Activated CD4-positive, CD25-positive, alpha-beta regulatory T cell treated with anti-CD3 and anti-CD28 coated beads, Interleukin-2, amount 50 U/mL, for 24 hours (primary cell): ENCODE measurements around the gene CASS4.

Experiments
- ATAC-seq, 2 donors: fragments of 150-1000 bp; cut with Tn5 transposase; one replicate each; pipeline ENCODE4 v1.10.0; 2021; ENCODE audit warnings: mild to moderate bottlenecking in 1 of 2, moderate library complexity in 1 of 2

The CASS4 gene

GRCh38 chr20:56445540-56445939, 33.5 kb downstream of the CASS4 start:
- no peak for ATAC-seq

GRCh38 chr20:56447227-56447626, 35.2 kb downstream of the CASS4 start:
- ATAC-seq, result no peak

GRCh38 chr20:56449459-56449858, 37.4 kb downstream of the CASS4 start:
- ATAC-seq, result no peak

- no peak for ATAC-seq
Measured at GRCh38 chr20:56451056-56451765, 39.2 kb downstream of the CASS4 start.

- ATAC-seq, result no peak
Measured at GRCh38 chr20:56453352-56453751, 41.3 kb downstream of the CASS4 start.

DNA sequence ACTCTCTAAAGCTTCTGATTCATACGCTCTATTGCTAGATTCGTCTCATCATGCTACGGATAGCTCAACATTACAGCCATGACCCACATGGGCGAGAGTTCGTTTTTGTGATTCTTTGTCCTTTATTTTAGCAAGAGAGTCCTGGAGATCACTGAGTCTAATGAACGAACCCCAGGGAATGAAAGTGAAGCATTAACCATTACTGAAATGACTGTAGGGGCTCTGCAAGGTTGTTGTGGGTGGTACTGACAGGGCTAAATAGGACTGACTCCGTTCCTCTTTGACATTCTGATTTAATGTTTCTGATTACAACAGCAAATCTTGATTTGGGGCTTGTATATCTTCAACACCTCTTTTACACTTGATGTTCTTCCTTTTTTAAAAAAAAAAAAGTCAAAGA, 42.7 kb downstream of the CASS4 start:
- ATAC-seq, result peak; percentile 92 to 93

- no peak for ATAC-seq
Measured at GRCh38 chr20:56458206-56458821, 46.3 kb downstream of the CASS4 start.

- no peak for ATAC-seq
Measured at GRCh38 chr20:56460459-56460858, 48.4 kb downstream of the CASS4 start.

- no peak for ATAC-seq
Measured at GRCh38 chr20:56461576-56461975, 49.5 kb downstream of the CASS4 start.

- ATAC-seq, result no peak
Measured at GRCh38 chr20:56463428-56463827, 51.4 kb downstream of the CASS4 start.

- ATAC-seq, result no peak
Measured at GRCh38 chr20:56465997-56466396, 53.9 kb downstream of the CASS4 start.

DNA sequence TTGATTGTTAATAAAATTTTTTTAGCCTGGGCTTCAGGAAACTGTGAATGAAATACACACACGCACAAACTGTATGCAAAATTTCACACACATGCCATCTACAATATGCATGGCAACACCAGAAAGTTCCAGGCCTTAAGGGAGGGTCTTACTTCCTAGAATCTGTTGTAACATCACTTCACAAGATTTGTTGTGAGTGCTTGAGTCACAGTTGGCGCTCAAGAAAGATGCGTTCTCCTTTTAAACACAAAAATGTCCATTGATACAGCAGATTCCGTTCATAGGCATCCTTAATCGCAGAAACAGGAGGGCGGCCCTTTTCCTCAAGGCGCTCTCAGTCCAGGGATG, 55.9 kb downstream of the CASS4 start:
- peak in 1 of 2 donors; percentile 3 for ATAC-seq

DNA sequence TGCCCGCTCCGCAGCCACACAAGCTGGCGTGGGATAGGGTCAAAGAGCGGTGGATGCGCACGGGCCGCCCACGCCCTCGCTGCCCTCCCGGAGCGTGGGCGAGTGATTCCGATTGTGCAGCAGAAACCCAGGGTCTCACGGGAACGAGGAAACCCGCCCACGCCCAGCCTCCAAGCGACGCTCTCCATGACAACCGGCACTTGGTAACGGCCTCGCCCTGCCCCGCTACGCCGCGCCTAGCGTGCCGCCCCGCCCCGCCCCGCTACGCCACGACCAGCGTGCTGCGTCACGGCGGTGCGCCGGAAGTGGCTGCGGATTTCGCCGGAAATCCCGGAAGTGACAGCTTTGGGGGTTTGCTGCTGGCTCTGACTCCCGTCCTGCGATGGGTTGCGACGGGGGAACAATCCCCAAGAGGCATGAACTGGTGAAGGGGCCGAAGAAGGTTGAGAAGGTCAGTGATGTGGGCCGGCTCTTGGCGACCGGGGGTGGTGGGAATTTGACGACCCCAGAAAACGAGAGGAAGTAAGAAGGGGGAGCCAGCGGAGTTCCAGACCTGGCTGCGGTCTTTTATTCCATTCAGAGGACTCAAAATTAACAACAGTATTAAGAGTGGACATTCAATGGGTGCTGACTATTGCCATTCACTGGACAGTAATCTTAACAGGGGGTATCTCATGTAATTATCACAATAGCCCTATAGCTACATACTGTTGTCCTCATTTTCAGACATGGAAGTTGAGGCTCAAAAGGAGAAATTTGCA, 56.4 kb downstream of the CASS4 start, which contains the start of gene RTF2:
Gene RTF2 (plus strand): TSS at position 312 of the 761 bp plus-strand sequence. CDS start 71 bp downstream, at position 383.
- ATAC-seq, result peak; percentile 99 to 100

GRCh38 chr20:56469077-56469449, 57.0 kb downstream of the CASS4 start:
- ATAC-seq, result no peak

DNA sequence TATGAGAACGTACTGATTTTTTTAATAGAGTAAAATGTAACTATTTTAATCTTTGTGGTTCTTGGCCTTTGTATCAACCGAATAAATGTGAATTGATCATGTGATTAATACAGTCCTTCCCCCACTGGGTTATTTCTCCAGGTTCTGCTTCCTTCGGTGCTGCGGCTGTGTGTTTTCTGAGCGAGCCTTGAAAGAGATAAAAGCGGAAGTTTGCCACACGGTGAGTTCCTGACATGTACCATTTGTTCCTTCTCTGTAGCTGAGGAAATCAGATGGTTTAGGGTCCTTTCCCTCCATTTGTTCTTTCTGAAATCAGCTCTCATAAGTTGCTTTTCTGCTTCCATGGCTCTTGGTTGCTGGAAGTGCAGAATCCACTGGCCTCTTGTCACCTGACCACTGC, 71.9 kb downstream of the CASS4 start:
- no peak for ATAC-seq

GRCh38 chr20:56487216-56487615, 75.2 kb downstream of the CASS4 start:
- no peak for ATAC-seq

- no peak for ATAC-seq
Measured at GRCh38 chr20:56488566-56488965, 76.5 kb downstream of the CASS4 start.

- ATAC-seq, result no peak
Measured at GRCh38 chr20:56501116-56501515, 89.1 kb downstream of the CASS4 start.

GRCh38 chr20:56503916-56504315, 91.9 kb downstream of the CASS4 start:
- no peak for ATAC-seq

- no peak for ATAC-seq
Measured at GRCh38 chr20:56504373-56505005, 92.4 kb downstream of the CASS4 start.

DNA sequence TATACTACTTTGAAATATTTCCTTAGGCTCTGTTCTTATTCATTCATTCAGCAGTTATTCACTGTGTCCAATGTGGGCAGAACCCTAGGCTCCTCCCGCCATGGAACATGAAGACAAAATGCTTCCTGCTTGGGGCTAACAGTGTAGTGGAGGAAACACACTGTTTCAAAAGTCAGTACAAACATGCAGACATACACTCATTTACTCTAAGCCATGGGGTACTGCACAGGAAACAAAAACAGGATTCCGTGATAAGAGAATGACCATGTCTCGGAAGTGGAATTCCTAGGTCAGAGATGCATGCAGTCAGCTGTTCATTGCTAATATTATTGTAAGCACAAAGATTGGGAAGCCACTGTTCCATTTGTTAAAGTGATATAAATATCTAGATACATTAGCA, 94.0 kb downstream of the CASS4 start:
- no peak for ATAC-seq
